Measurements from ENCODE around the gene APPBP2. TPM values are rescaled to one million over a fixed set of nuclear protein-coding genes. Genes with fewer than 3 reads are reported as not detected.

APPBP2 gene
- total and polyA plus RNA-seq, 2 donors from 2014 or later = 10.9 to 44.4 TPM

DNA sequence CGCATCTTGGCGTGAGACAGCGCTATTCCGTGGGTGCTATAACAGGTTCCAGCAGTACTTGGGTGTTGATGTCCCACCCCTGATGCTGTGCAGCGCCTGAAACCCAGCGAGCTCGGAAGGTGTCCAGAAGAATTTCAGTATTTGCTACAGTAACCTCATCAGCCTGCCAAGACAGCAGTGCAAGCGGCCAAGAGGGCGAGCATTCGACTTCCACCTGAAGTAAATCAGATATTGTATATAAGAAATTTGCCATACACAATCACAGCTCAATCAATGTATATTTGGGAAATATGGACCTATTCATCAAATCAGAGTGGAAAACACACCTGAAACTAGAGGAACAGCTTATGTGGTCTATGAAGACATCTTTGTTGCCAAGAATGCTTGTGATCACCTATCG is 13.0 kb downstream of the APPBP2 start:
- DNase-seq = no peak
- FAIRE-seq = no peak
- Histone ChIP-seq H3K27ac (ENCODE audit: low read depth in 2 of 2, low read length in 2 of 2) (no peak overlapping the region), H3K9ac (ENCODE audit: low read length in 3 of 3) (no peak overlapping the region), H3K4me1 (ENCODE audit: control insufficient read depth in 2 of 3, insufficient read depth in 2 of 3, low read depth in 1 of 3, low read length in 3 of 3) (no peaks in the 10 kb centered on the region), H3K4me3 (ENCODE audit: low read length in 3 of 3) (no peak overlapping the region), H3K27me3 (ENCODE audit: control insufficient read depth, insufficient read depth, low read length) (no peaks in the 10 kb centered on the region), H3K9me3 (ENCODE audit: control insufficient read depth in 2 of 3, insufficient read depth in 1 of 3, low read length in 3 of 3) (no peaks in the 10 kb centered on the region), H3K36me3 (ENCODE audit: control insufficient read depth in 2 of 3, insufficient read depth in 3 of 3, low read length in 3 of 3) (no peaks in the 10 kb centered on the region)
- intact Hi-C loops (cut with DNase I) = no loop called here
- TF ChIP-seq, protein P1, sequence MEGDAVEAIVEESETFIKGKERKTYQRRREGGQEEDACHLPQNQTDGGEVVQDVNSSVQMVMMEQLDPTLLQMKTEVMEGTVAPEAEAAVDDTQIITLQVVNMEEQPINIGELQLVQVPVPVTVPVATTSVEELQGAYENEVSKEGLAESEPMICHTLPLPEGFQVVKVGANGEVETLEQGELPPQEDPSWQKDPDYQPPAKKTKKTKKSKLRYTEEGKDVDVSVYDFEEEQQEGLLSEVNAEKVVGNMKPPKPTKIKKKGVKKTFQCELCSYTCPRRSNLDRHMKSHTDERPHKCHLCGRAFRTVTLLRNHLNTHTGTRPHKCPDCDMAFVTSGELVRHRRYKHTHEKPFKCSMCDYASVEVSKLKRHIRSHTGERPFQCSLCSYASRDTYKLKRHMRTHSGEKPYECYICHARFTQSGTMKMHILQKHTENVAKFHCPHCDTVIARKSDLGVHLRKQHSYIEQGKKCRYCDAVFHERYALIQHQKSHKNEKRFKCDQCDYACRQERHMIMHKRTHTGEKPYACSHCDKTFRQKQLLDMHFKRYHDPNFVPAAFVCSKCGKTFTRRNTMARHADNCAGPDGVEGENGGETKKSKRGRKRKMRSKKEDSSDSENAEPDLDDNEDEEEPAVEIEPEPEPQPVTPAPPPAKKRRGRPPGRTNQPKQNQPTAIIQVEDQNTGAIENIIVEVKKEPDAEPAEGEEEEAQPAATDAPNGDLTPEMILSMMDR (IDR thresholded peaks at IDR 0.05; ENCODE audit: borderline replicate concordance, extremely low read depth, insufficient read depth) = no peak

DNA sequence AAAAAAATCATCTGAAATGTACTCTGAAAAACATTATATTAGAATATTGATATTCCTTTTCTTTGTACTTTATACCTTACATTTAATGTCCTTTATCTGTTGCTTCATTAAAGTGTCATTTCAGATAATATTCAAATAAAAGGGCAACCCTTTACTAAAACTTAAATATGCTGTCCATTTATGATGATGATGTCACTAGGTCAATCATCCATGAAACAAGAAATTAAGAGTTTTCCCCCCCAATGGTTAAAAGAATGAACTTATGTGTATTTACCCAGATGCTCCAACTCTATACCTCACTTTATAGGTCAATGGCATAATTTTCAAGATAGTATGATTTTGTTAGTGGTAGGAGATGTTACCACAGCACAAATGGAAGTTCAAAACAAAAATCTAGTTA is 15.3 kb downstream of the APPBP2 start:
- TF ChIP-seq, protein P1 (IDR thresholded peaks at IDR 0.05; ENCODE audit: borderline replicate concordance, extremely low read depth, insufficient read depth) = no peak
- FAIRE-seq = no peak

DNA sequence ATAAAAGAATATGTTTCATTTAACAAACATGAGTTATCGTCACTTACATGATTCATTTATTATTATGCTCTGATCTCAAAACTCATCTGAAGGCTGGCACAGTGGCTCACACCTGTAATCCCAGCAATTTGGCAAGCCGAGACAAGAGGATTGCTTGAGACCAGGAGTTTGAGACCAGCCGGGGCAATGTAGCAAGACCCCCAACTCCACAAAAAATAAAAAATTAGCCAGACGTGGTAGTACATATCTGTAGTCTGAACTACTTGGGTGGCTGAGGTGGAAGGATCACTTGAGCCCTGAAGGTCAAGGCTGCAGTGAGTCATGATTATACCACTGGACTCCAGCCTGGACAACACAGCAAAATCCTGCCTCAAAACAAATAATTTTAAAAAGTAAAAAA is 16.0 kb downstream of the APPBP2 start:
- Histone ChIP-seq H3K27me3 (ENCODE audit: control insufficient read depth, insufficient read depth, low read length) (no peaks in the 10 kb centered on the region), H3K4me1 (ENCODE audit: control insufficient read depth in 2 of 3, insufficient read depth in 2 of 3, low read depth in 1 of 3, low read length in 3 of 3) (peaks cover 0 to 5% (median 0%) of the 10 kb centered on the region in 3 donors), H3K9me3 (ENCODE audit: control insufficient read depth in 2 of 3, insufficient read depth in 1 of 3, low read length in 3 of 3) (no peaks in the 10 kb centered on the region), H3K36me3 (ENCODE audit: control insufficient read depth in 2 of 3, insufficient read depth in 3 of 3, low read length in 3 of 3) (no peaks in the 10 kb centered on the region), H3K4me3 (ENCODE audit: low read length in 3 of 3) (no peak overlapping the region), H3K9ac (ENCODE audit: low read length in 3 of 3) (no peak overlapping the region), H3K27ac (ENCODE audit: low read depth in 2 of 2, low read length in 2 of 2) (no peak overlapping the region)
- intact Hi-C loops (cut with DNase I) = no loop called here
- TF ChIP-seq, protein P1 (IDR thresholded peaks at IDR 0.05; ENCODE audit: borderline replicate concordance, extremely low read depth, insufficient read depth) = no peak
- DNase-seq (no peak), FAIRE-seq (no peak)

More for the DNA sequence above, 15.3 kb downstream of the APPBP2 start:
- intact Hi-C loops (cut with DNase I) = no loop called here
- Histone ChIP-seq H3K4me3 (ENCODE audit: low read length in 3 of 3) (no peak overlapping the region), H3K4me1 (ENCODE audit: control insufficient read depth in 2 of 3, insufficient read depth in 2 of 3, low read depth in 1 of 3, low read length in 3 of 3) (peaks cover 0 to 5% (median 0%) of the 10 kb centered on the region in 3 donors), H3K27me3 (ENCODE audit: control insufficient read depth, insufficient read depth, low read length) (no peaks in the 10 kb centered on the region), H3K27ac (ENCODE audit: low read depth in 2 of 2, low read length in 2 of 2) (no peak overlapping the region), H3K36me3 (ENCODE audit: control insufficient read depth in 2 of 3, insufficient read depth in 3 of 3, low read length in 3 of 3) (no peaks in the 10 kb centered on the region), H3K9me3 (ENCODE audit: control insufficient read depth in 2 of 3, insufficient read depth in 1 of 3, low read length in 3 of 3) (no peaks in the 10 kb centered on the region), H3K9ac (ENCODE audit: low read length in 3 of 3) (no peak overlapping the region)
- DNase-seq = no peak

DNA sequence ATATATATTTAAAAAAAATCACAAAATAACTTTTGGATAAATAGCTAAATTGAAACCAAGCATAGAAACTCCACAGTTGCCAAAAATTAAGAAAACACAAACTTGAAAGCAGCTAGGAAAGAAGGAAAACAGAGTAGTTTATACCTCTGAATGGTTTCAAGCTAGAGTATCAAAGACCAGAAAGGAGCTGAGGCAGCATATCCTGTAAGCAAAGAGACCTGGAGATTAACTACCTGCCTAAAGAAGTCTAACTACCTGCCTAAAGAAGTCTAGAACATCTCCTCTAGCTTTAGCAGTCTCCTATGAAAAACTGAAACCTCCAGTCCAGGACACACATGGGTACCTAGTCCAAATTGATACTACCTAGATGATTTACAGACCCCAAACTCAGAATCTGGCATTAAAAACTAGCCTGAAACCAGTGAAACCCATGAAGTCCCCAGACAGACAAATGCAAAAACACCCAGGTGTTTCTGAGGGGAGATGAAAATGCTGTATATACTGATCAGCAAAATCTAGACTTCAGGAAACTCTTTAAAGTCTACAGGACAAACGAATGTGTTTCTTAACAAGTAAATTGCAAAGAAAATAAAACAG is 17.6 kb downstream of the APPBP2 start:
- DNase-seq (no peak), FAIRE-seq (no peak)

More for the DNA sequence above, 17.6 kb downstream of the APPBP2 start:
- H3K4me3 ChIP-seq (ENCODE audit: low read length in 3 of 3) = no peak overlapping the region
- no peaks in the 10 kb centered on the region for H3K36me3 ChIP-seq (ENCODE audit: control insufficient read depth in 2 of 3, insufficient read depth in 3 of 3, low read length in 3 of 3)
- H3K9ac ChIP-seq (ENCODE audit: low read length in 3 of 3) = no peak overlapping the region
- no peak overlapping the region for H3K27ac ChIP-seq (ENCODE audit: low read depth in 2 of 2, low read length in 2 of 2)
- peaks cover 0 to 5% (median 0%) of the 10 kb centered on the region in 3 donors for H3K4me1 ChIP-seq (ENCODE audit: control insufficient read depth in 2 of 3, insufficient read depth in 2 of 3, low read depth in 1 of 3, low read length in 3 of 3)
- intact Hi-C loops (cut with DNase I) = no loop called here
- no peaks in the 10 kb centered on the region for H3K9me3 ChIP-seq (ENCODE audit: control insufficient read depth in 2 of 3, insufficient read depth in 1 of 3, low read length in 3 of 3)
- H3K27me3 ChIP-seq (ENCODE audit: control insufficient read depth, insufficient read depth, low read length) = no peaks in the 10 kb centered on the region
- TF ChIP-seq, protein P1 (IDR thresholded peaks at IDR 0.05; ENCODE audit: borderline replicate concordance, extremely low read depth, insufficient read depth) = no peak
